Measurements from ENCODE around the gene GRK2.

- TF ChIP-seq CTCF (optimal IDR thresholded peaks at IDR 0.05 in 1 of 3, IDR thresholded peaks at IDR 0.05 in 1 of 3, conservative IDR thresholded peaks at IDR 0.05 in 1 of 3; ENCODE audit: extremely low read depth in 1 of 3, insufficient read depth in 2 of 3, low read length in 3 of 3) (peak; percentile 65 to 79 (median 78)), EZH2 (IDR thresholded peaks at IDR 0.05; ENCODE audit: low read length) (no peak)
These were observed 13.4 kb upstream of the GRK2 start for GRCh38 chr11:67252831-67253239.

Measured in keratinocyte (primary cell).